CD14-positive monocyte (primary cell): ENCODE data around the gene CCNL1. TPM values are rescaled to one million over a fixed set of nuclear protein-coding genes. Genes with fewer than 3 reads are reported as not detected.

Experiments used
- DNase-seq, 3 donors: peaks; one replicate each; pipeline ENCODE4 v3.0.0-alpha.2; 2011 to 2022
- H2AFZ ChIP-seq: 2 replicates; pipeline ENCODE4 v1.6.0; 2012; ENCODE audit warnings: mild to moderate bottlenecking, low read depth, low read length, inconsistent platforms; ENCODE audit not compliant: insufficient read depth, poor library complexity, severe bottlenecking
- H3K27ac ChIP-seq, 2 donors: 1 replicate in 1 of 2; 2 replicates in 1 of 2; pipeline ENCODE4 v1.5.1; 2012 to 2013; ENCODE audit warnings: low read length in 2 of 2, control low read depth in 1 of 2, inconsistent platforms in 1 of 2, low read depth in 1 of 2, mild to moderate bottlenecking in 1 of 2
- H3K27me3 ChIP-seq, 2 donors: one replicate each; pipeline versions ENCODE4 v1.6.0 to v1.6.1; 2011 to 2013; ENCODE audit warnings: low read length in 2 of 2; ENCODE audit not compliant: control insufficient read depth in 2 of 2, insufficient read depth in 2 of 2
- H3K36me3 ChIP-seq, 2 donors: replicated peaks in 1 of 2; 1 replicate in 1 of 2; 2 replicates in 1 of 2; pipeline versions ENCODE4 v1.5.1 to v1.6.1; 2012 to 2013; ENCODE audit warnings: low read length in 2 of 2, control low read depth in 1 of 2, inconsistent platforms in 1 of 2, mild to moderate bottlenecking in 1 of 2; ENCODE audit not compliant: insufficient read depth in 2 of 2, control insufficient read depth in 1 of 2
- H3K4me1 ChIP-seq, 2 donors: 1 replicate in 1 of 2; 2 replicates in 1 of 2; pipeline versions ENCODE4 v1.5.1 to v1.6.1; 2012 to 2013; ENCODE audit warnings: low read length in 2 of 2, control low read depth in 1 of 2, inconsistent platforms in 1 of 2, mild to moderate bottlenecking in 1 of 2, moderate library complexity in 1 of 2; ENCODE audit not compliant: insufficient read depth in 2 of 2, control insufficient read depth in 1 of 2
- H3K4me2 ChIP-seq: replicated peaks from 2 replicates; pipeline ENCODE3; 2012; ENCODE audit warnings: low read length, moderate library complexity, mild to moderate bottlenecking; ENCODE audit not compliant: poor library complexity, severe bottlenecking; ENCODE audit errors: extremely low read depth
- H3K4me3 ChIP-seq, 3 experiments: fragments of 200-600 bp in 1 of 3; sonication (generic) in 1 of 3; replicated peaks in 1 of 3; 1 replicate in 2 of 3; 2 replicates in 1 of 3; pipeline ENCODE4 v1.5.1; 2011 to 2013; ENCODE audit warnings: low read length in 3 of 3, mild to moderate bottlenecking in 3 of 3, control low read depth in 2 of 3, low read depth in 2 of 3, inconsistent platforms in 1 of 3, moderate library complexity in 1 of 3
- H3K79me2 ChIP-seq: 2 replicates; pipeline ENCODE4 v1.6.0; 2012; ENCODE audit warnings: mild to moderate bottlenecking, control low read depth, inconsistent platforms, low read length, moderate library complexity; ENCODE audit not compliant: insufficient read depth
- H3K9ac ChIP-seq: 2 replicates; pipeline ENCODE4 v1.6.0; 2017; ENCODE audit warnings: low read length, mild to moderate bottlenecking; ENCODE audit not compliant: insufficient read depth, poor library complexity, severe bottlenecking
- H3K9me3 ChIP-seq, 2 donors: replicated peaks in 1 of 2; 1 replicate in 1 of 2; 2 replicates in 1 of 2; pipeline versions ENCODE4 v1.5.1 to v1.6.1; 2012 to 2013; ENCODE audit warnings: low read length in 2 of 2, control low read depth in 1 of 2; ENCODE audit not compliant: control insufficient read depth in 1 of 2, insufficient read depth in 1 of 2
- H4K20me1 ChIP-seq: 2 replicates; pipeline ENCODE4 v1.6.0; 2012; ENCODE audit warnings: mild to moderate bottlenecking, low read length, control low read depth, moderate library complexity; ENCODE audit not compliant: insufficient read depth
- H3K27ac Mint-ChIP-seq, 7 donors: one replicate each; pipeline ENCODE4 v1.8.0; 2020; ENCODE audit warnings: mild to moderate bottlenecking in 7 of 7, mixed read lengths in 7 of 7, moderate library complexity in 6 of 7, inconsistent platforms in 2 of 7
- H3K27me3 Mint-ChIP-seq, 3 donors: one replicate each; pipeline ENCODE4 v1.8.0; 2021 to 2022; ENCODE audit warnings: low read depth in 3 of 3, mild to moderate bottlenecking in 3 of 3, mixed read lengths in 3 of 3, moderate library complexity in 3 of 3, inconsistent platforms in 1 of 3
- H3K36me3 Mint-ChIP-seq, 2 donors: one replicate each; pipeline ENCODE4 v1.8.0; 2020; ENCODE audit warnings: mixed read lengths in 2 of 2, inconsistent platforms in 1 of 2, mild to moderate bottlenecking in 1 of 2
- H3K4me1 Mint-ChIP-seq: one replicate; pipeline ENCODE4 v1.8.0; 2020; ENCODE audit warnings: mild to moderate bottlenecking, mixed read lengths
- H3K4me3 Mint-ChIP-seq, 2 donors: one replicate each; pipeline ENCODE4 v1.8.0; 2020; ENCODE audit warnings: mild to moderate bottlenecking in 2 of 2, mixed read lengths in 2 of 2, moderate library complexity in 1 of 2
- H3K9me3 Mint-ChIP-seq, 7 donors: one replicate each; pipeline ENCODE4 v1.8.0; 2020 to 2022; ENCODE audit warnings: mixed read lengths in 7 of 7, mild to moderate bottlenecking in 6 of 7, moderate library complexity in 6 of 7, inconsistent platforms in 2 of 7
- WGBS: methylation state at CpG from one replicate; pipeline ENCODE4 v1.1.5; 2013; ENCODE audit warnings: missing lambda C conversion rate; ENCODE audit not compliant: insufficient coverage; 5-methylcytosine and 5-hydroxymethylcytosine counted together
- intact Hi-C, 2 donors: fragments of 100-400 bp; cut with micrococcal nuclease; formaldehyde crosslinking; loops; one replicate each; pipeline versions ENCODE4 v1.15.0 to v1.15.1; 2023
- polyA plus RNA-seq, 3 donors: library from polyadenylated mRNA; depleted of rRNA in 1 of 3; unstranded in 2 of 3; stranded (reverse) in 1 of 3; fragments of 300-500 nt in 2 of 3; fragments of >200 nt in 1 of 3; fragmentation: Illumina TruSeq in 2 of 3; gene quantifications; 1 replicate in 2 of 3; 2 replicates in 1 of 3; pipeline ENCODE4 v1.2.3, GENCODE V29; 2012 to 2021
- TF ChIP-seq, protein P1 (sequence below): fragments of 200-600 bp; IDR thresholded peaks from one replicate; pipeline ENCODE4 v1.8.0; 2022; ENCODE audit warnings: antibody characterized with exemption, mild to moderate bottlenecking

Gene CCNL1
- polyA plus RNA-seq, 3 donors, result 32.0 to 751 (median 42.3) TPM

DNA sequence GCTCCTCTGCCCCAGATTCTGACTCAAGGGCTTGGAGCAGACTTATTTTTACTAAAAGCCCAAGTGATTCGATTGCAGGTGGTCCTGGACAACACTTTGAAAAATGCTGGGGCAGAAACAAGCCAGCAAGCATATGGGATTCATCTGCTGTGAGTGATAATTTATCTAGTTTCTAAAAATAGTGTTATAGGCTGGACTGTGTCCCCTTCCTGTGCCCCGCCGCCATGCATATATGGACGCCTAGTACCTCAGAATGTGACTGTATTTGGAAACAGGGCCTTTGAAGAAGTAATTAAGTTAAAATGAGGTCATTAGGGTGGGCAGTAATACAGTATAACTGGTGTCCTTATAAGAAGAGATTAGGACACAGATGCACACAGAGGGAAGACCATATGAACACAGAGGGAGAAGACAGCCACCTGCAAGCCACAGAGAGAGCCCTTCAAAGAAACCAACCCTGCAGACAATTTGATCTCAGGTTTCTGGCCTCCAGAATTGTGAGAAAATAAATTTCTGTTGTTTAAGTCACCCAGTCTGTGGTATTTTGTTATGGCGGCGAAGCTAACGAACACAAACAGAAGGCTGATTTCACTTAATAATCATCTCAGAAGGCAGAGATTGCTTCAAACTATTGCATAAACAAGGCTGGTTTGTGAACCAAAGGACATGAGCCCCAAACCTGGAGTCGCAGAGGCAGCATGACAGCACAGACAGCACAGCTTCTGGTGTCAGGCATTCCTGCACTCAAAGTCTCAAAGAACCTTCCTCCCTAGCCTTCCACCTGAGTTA, 59.1 kb downstream of the CCNL1 start:
- no peaks in the 10 kb centered on the region for H3K36me3 ChIP-seq
- no peaks in the 10 kb centered on the region for H3K79me2 ChIP-seq
- H3K4me1 Mint-ChIP-seq, result peaks cover 13% of the 10 kb centered on the region
- peak overlapping the region in 5 of 7 donors; percentile 37 to 89 (median 81) for H3K27ac Mint-ChIP-seq
- peak overlapping the region in 1 of 2 donors; percentile 61 for H3K27ac ChIP-seq
- peaks cover 13 to 18% of the 10 kb centered on the region in 2 donors for H3K4me1 ChIP-seq
- no peak overlapping the region for H3K4me3 Mint-ChIP-seq
- H3K9ac ChIP-seq, result no peak overlapping the region
- no peaks in the 10 kb centered on the region for H3K9me3 ChIP-seq
- intact Hi-C loops, result no loop called here
- 83% methylated on average over 4 of the region's 8 CpGs for WGBS
- DNase-seq, result peak; percentile 15 to 25 (median 17)
- TF ChIP-seq, protein P1, sequence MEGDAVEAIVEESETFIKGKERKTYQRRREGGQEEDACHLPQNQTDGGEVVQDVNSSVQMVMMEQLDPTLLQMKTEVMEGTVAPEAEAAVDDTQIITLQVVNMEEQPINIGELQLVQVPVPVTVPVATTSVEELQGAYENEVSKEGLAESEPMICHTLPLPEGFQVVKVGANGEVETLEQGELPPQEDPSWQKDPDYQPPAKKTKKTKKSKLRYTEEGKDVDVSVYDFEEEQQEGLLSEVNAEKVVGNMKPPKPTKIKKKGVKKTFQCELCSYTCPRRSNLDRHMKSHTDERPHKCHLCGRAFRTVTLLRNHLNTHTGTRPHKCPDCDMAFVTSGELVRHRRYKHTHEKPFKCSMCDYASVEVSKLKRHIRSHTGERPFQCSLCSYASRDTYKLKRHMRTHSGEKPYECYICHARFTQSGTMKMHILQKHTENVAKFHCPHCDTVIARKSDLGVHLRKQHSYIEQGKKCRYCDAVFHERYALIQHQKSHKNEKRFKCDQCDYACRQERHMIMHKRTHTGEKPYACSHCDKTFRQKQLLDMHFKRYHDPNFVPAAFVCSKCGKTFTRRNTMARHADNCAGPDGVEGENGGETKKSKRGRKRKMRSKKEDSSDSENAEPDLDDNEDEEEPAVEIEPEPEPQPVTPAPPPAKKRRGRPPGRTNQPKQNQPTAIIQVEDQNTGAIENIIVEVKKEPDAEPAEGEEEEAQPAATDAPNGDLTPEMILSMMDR, result no peak
- H3K36me3 Mint-ChIP-seq, result no peaks in the 10 kb centered on the region
- H3K4me3 ChIP-seq, result no peak overlapping the region
- no peak overlapping the region for H3K4me2 ChIP-seq
- peaks cover 2 to 5% (median 4%) of the 10 kb centered on the region in 3 donors for H3K27me3 Mint-ChIP-seq
- H2AFZ ChIP-seq, result peak overlapping the region; percentile 11
- no peaks in the 10 kb centered on the region for H3K27me3 ChIP-seq
- H3K9me3 Mint-ChIP-seq, result peaks cover 0 to 2% (median 0%) of the 10 kb centered on the region in 7 donors
- H4K20me1 ChIP-seq, result no peaks in the 10 kb centered on the region

DNA sequence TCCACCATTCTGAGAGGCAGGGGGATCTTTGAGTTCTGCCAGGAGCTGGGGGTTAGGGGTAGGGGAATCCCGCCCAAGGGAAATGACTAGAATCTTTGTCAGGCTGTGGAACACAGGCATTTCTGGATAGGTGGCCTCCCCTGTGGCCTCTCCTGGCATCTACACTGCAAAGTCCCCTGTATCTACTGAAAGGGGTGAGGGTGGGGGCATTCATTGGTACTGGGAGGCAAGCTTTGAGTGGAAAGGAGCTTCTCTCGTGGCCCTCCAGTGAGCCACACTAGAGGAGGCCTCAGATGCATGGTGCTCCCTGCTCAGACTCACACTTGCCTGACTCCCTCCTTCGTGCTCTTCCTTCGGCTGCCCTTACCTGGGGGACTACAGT, 59.9 kb downstream of the CCNL1 start:
- no peak overlapping the region for H3K27ac ChIP-seq

More for the DNA sequence above, 59.9 kb downstream of the CCNL1 start:
- Histone ChIP-seq H3K4me2 (no peak overlapping the region), H3K9me3 (no peaks in the 10 kb centered on the region), H3K9ac (no peak overlapping the region), H3K27me3 (no peaks in the 10 kb centered on the region), H4K20me1 (no peaks in the 10 kb centered on the region), H3K36me3 (no peaks in the 10 kb centered on the region), H3K4me3 (no peak overlapping the region), H3K4me1 (peaks cover 13 to 18% of the 10 kb centered on the region in 2 donors), H3K79me2 (no peaks in the 10 kb centered on the region), H2AFZ (no peak overlapping the region)
- H3K9me3 Mint-ChIP-seq, result peaks cover 0 to 2% (median 0%) of the 10 kb centered on the region in 7 donors
- TF ChIP-seq, protein P1, result no peak
- peak in 1 of 3 donors; percentile 40 for DNase-seq
- WGBS, result 83% methylated on average over 1 of the region's 4 CpGs
- H3K27ac Mint-ChIP-seq, result peak overlapping the region in 1 of 7 donors; percentile 22
- H3K4me1 Mint-ChIP-seq, result peaks cover 13% of the 10 kb centered on the region
- H3K36me3 Mint-ChIP-seq, result no peaks in the 10 kb centered on the region
- H3K27me3 Mint-ChIP-seq, result peaks cover 4 to 9% (median 5%) of the 10 kb centered on the region in 3 donors
- H3K4me3 Mint-ChIP-seq, result no peak overlapping the region
- intact Hi-C loops, result no loop called here
